Measurements from ENCODE around the gene TRMT44.
A peak's percentile ranks its signal among the peaks of the same experiment; 100 is the strongest.
"Not testable (repeated sequence)": the region's sequence is repeated elsewhere in the genome, so short reads cannot be mapped to it uniquely, and the experiment has no call there.

The TRMT44 gene

GRCh38 chr4:8405516-8405875 is 35.1 kb upstream of the TRMT44 start:
- no peak for DNase-seq (ENCODE audit: low read depth in 1 of 2, low spot score in 1 of 2)

GRCh38 chr4:8406887-8407286 is 33.7 kb upstream of the TRMT44 start:
- not testable (repeated sequence) for DNase-seq (ENCODE audit: low read depth in 1 of 2, low spot score in 1 of 2)

GRCh38 chr4:8407316-8407715 is 33.3 kb upstream of the TRMT44 start:
- no peak for DNase-seq (ENCODE audit: low read depth in 1 of 2, low spot score in 1 of 2)

DNA sequence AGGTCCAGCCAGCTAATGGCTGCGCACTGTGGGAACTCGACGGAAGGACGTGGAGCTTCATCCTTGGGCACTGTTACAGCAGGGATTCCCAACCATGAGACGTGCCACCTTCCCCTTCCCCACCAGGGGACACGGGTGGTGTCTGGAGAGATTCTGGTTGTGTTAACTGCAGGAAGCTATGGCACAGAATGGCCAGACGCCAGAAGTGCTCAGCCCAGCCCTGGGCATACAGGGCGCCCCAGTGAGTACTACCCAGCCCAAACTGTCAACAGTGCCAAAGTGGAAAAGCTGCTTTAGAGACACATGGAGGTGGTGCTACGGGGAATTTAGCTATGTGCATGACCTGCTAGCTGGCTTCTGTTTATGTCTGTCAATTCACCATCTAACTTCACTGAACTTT is 32.8 kb upstream of the TRMT44 start:
- no peak for DNase-seq (ENCODE audit: low read depth in 1 of 2, low spot score in 1 of 2)

GRCh38 chr4:8409264-8410065 is 31.1 kb upstream of the TRMT44 start:
- DNase-seq (ENCODE audit: low read depth in 1 of 2, low spot score in 1 of 2): peak in 1 of 2 donors; percentile 16

DNA sequence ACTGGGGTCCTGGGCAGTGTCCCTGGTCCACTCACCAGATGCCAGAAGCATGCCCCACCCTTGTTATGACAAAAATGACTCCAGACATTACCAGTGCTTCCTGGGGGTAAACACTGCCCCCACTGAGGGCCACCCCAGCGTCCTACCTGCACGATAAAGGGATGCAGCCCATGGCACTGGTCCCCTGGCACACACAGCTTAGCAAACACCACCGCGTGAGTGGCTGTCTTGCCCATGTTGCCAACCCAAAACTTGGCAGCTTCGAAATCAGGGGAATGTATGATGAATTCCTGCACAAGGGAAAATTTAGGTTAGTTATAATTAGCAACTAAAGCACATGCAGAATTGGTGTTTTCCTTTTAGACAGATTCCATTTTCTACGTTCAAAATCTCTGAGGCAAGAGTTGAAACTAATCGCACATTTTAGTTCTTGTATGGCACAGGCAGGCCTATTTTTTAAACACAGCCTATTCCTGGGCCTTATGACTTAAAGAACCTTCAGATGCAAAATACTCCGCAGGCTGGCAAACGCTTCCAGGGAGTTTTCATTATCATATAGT is 30.4 kb upstream of the TRMT44 start:
- DNase-seq (ENCODE audit: low read depth in 1 of 2, low spot score in 1 of 2): no peak

DNA sequence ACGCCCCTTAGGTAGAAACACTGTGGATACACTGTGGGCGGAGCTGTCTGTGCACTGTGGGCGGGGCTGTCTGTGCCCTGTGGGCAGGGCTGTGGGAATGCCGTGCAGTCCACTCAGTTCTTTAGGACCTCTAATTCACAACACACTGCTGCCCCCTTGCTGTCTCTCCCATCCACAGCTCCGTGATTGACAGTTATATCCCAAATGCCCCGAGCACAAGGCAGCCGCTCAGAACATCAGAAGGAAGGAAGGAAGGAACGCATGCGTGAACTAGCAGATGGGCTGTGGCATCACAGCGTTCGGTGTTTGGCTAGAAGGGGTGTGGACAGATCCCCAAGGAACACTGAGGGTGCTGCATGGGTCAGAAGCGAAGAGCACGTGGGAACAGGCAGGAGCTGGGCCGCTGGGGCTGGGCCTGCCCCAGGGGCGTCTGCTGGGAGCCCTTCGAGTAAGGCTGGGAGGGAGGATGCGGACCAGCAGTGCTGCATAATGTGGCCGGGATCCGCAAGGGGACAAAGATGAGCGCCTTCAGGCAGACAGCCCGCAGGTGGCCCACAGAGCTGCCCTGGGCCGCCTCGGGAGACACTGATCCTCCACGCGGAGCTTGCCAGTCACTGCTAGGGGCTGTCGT is 29.8 kb upstream of the TRMT44 start:
- no peak for DNase-seq (ENCODE audit: low read depth in 1 of 2, low spot score in 1 of 2)

DNA sequence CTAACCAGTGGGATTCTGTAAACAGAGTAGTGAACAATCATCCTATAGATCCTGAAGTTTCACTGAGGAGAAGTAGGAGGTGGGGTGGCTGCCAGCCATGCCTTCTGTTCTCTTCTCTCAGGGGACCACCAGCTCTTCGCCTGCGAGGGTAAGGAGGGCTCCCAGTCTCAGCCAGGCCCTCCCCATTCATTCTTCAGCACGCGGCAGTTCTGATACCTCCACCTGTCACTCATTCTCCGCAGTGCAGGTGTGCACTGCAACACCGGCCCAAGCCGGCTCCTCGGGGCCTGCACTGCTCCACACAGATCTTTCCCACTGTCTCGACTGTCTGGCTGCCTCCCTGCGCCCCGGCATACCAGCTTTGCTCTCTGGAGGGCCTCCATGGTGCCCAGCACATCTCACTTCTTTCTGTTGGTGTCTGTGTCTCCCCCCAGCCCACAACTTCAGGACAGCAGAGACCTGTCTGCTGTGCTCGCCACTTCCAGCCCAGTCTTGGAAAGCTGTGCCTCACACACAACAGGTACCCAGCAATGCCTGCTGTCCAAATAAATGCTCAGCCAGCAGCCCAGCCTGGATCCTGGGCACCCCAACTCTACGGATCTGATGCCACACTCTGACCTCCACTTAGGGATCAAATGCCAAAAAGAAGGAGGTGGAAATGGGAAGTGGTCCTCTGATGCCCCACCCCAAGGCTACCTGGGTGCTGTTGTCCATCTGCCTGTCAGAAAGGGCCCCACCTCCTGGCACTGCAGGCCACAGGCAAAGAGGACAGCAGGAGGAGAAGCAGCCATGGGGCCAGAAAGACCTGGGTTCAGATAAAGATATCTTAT is 29.0 kb upstream of the TRMT44 start:
- no peak for DNase-seq (ENCODE audit: low read depth in 1 of 2, low spot score in 1 of 2)

- no peak for DNase-seq (ENCODE audit: low read depth in 1 of 2, low spot score in 1 of 2)
Measured at GRCh38 chr4:8412288-8412687, 28.3 kb upstream of the TRMT44 start.

GRCh38 chr4:8414377-8414776 is 26.2 kb upstream of the TRMT44 start:
- no peak for DNase-seq (ENCODE audit: low read depth in 1 of 2, low spot score in 1 of 2)

DNA sequence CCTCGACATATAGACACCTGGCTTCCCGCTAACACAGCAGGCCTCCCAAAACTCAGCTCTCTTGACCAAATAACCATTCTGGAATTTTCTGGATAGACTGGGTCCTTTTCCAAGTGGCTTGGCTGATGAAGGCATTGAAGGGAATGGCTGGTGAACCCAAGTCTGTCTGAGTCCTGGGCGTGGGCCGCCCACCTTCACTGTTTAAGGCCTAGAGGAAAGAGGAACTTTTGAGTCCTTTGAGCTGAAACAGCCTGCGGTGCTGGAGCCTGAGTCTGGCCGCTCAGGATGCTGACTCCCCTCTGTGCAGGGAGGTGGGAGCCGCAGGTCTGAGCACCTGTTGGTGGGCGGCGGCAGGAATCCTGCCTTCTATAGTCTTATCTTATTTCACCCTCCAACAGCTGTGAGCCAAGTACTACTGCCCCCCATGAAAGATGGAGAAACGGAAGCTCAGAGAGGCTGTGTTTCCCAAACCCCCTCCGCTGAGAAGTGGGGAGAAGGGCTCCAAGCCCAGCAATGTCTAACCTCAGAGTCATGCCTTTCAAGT is 23.4 kb upstream of the TRMT44 start:
- DNase-seq (ENCODE audit: low read depth in 1 of 2, low spot score in 1 of 2): no peak

DNA sequence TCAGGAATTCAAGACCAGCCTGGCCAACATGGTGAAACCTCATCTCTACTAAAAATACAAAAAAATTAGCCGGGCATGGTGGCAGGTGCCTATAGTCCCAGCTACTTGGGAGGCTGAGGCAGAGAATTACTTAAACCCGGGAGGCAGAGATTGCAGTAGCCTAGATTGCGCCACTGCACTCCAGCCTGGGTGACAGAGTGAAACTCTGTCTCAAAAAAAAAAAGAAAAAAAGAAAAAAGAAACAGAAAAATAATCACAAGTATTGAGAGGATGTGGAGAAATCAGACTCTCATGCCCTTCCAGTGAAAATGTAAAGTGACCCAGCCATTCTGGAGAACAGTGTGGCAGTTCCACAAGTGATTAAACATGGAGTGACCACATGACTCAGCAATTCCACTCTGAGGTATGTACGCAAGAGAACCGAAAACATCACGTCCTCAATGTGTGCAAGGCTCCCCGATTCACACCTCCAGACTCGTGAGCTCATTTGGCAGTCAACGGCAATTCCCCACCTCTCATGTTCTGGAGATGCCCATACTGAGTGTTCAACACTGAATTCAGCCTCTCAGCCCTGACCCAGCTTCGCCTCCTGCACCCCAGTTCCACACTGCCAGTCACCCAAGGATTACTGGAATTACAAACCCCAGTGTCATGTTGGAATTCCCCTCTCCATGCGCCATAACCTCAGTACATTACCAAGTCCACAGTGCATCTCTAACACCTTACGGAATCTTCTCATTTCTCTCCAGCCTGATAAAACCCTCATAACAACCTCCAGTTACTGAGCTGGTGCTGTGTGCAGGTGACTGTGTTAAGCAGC is 21.1 kb upstream of the TRMT44 start:
- DNase-seq (ENCODE audit: low read depth in 1 of 2, low spot score in 1 of 2): no peak

GRCh38 chr4:8420151-8420550 is 20.4 kb upstream of the TRMT44 start:
- not testable (repeated sequence) for DNase-seq (ENCODE audit: low read depth in 1 of 2, low spot score in 1 of 2)

DNA sequence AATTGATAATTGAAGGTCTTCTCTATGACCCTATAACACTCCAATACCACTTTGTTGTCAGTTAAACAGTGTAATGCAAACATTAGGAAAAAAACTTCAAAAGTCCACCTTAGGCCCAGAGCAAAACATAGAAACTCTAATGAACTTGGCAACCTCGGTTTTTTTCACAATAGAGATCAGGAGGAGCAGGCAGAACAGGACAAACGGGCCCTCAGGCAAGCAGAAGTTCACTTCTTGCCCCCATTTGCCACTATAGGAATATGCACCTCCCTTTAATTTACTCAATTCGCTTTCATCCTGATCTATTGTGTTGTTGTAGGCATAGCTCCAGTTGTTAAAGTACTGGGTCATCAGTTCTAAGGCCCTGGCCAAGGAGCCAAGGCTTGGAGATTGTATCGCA is 18.2 kb upstream of the TRMT44 start:
- DNase-seq (ENCODE audit: low read depth in 1 of 2, low spot score in 1 of 2): no peak

GRCh38 chr4:8422786-8423185 is 17.8 kb upstream of the TRMT44 start:
- DNase-seq (ENCODE audit: low read depth in 1 of 2, low spot score in 1 of 2): no peak

- DNase-seq (ENCODE audit: low read depth in 1 of 2, low spot score in 1 of 2): no peak
Measured at GRCh38 chr4:8427262-8427661, 13.3 kb upstream of the TRMT44 start.

- no peak for DNase-seq (ENCODE audit: low read depth in 1 of 2, low spot score in 1 of 2)
Measured at GRCh38 chr4:8427761-8428287, 12.8 kb upstream of the TRMT44 start.

DNA sequence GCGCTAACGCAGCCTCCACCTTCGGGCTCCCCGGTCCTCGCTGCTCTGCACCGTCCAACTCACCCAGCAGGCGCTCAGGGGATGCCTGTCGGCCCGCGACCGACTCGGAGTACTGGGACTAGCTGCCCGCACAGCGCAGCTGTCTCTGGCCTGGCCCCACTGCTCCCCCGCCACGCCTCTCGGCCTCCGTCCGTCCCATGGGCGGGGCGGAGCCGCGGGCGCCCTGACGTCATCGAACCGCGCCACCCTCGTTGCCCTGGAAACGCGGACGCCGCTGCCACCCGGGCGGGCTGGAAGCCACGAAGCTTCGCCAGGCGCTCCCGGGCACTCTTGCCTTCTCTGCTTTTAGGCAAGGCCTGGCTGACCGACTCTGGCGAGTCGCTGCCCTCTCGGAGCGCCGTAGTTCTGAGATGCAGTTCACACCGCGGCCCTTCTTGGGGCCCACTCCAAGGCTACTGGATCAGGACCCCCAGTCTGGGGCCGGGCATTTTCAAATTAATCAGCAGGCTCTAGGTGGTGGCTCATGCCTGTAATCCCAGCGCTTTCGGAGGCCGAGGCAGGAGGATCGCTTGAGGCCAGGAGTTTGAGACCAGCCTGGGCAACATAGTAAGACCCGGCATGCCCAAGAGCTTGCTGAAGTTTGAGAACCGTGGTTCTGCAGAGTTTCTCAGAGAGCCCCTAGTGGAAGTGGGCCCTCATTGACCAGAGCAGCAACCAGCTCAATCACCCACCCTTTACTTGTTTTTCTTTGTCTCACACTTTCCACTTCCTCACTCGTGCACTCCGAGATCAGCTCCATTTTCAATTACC is 12.1 kb upstream of the TRMT44 start:
- peak; percentile 88 to 92 for DNase-seq (ENCODE audit: low read depth in 1 of 2, low spot score in 1 of 2)

DNA sequence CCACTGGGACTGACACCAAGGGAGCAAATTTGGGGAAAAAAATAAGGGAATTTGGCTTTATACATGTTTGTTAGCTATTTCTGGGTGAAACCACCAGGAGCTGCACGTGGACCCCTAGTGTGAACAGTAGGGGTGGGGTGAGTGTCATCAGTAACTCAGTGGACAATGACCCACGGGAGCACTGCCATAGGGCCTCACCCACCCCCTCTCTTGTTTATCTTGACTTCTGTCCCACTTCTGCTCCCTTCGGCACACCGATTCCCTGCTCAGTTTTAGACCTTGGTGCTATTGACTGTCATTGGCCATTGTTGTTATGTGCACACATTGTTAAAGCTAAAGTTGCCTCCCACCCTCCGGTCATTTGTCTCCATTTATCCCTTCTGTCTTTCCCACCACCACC is 9.0 kb upstream of the TRMT44 start:
- DNase-seq (ENCODE audit: low read depth in 1 of 2, low spot score in 1 of 2): no peak
